MM.1S (cell line): ENCODE results near the gene CATSPERD.
A peak's percentile ranks its signal among the peaks of the same experiment; 100 is the strongest.

ENCODE experiments used
- DNase-seq: peaks from one replicate; pipeline ENCODE4 v3.0.0-alpha.2; 2015
- H2AFZ ChIP-seq: fragments of 300-600 bp; sonication (generic); 2 replicates; pipeline ENCODE4 v1.6.0; 2016; ENCODE audit warnings: antibody characterized with exemption, low read length
- H3F3A ChIP-seq: fragments of 300-600 bp; sonication (generic); 2 replicates; pipeline ENCODE4 v1.6.1; 2016; ENCODE audit warnings: mild to moderate bottlenecking, antibody characterized with exemption, low read length, moderate library complexity, mixed read lengths; ENCODE audit not compliant: insufficient read depth
- H3K27ac ChIP-seq: fragments of 300-600 bp; sonication (generic); 2 replicates; pipeline ENCODE4 v1.5.1; 2016; ENCODE audit warnings: mild to moderate bottlenecking, low read length
- H3K27me3 ChIP-seq: fragments of 300-600 bp; sonication (generic); replicated peaks from 2 replicates; pipeline ENCODE4 v1.6.0; 2016; ENCODE audit warnings: low read length; ENCODE audit not compliant: insufficient read depth
- H3K36me3 ChIP-seq: fragments of 300-600 bp; sonication (generic); replicated peaks from 2 replicates; pipeline ENCODE4 v1.6.1; 2016; ENCODE audit warnings: mild to moderate bottlenecking, low read length, mixed read lengths; ENCODE audit not compliant: insufficient read depth
- H3K4me1 ChIP-seq: fragments of 300-600 bp; sonication (generic); 2 replicates; pipeline ENCODE4 v1.6.1; 2016; ENCODE audit warnings: low read length, mixed read lengths
- H3K4me2 ChIP-seq: fragments of 300-600 bp; sonication (generic); 2 replicates; pipeline ENCODE4 v1.6.0; 2016; ENCODE audit warnings: low read depth, low read length
- H3K4me3 ChIP-seq: fragments of 300-600 bp; sonication (generic); 2 replicates; pipeline ENCODE4 v1.5.1; 2016; ENCODE audit warnings: low read length, mixed read lengths
- H3K79me2 ChIP-seq: fragments of 300-600 bp; sonication (generic); 2 replicates; pipeline ENCODE4 v1.6.1; 2016; ENCODE audit warnings: mixed run types, low read length, mixed read lengths
- H3K9ac ChIP-seq: fragments of 300-600 bp; sonication (generic); 2 replicates; pipeline ENCODE4 v1.6.1; 2016; ENCODE audit warnings: low read length, mixed read lengths
- H3K9me2 ChIP-seq: fragments of 300-600 bp; sonication (generic); replicated peaks from 2 replicates; pipeline ENCODE4 v1.6.1; 2016; ENCODE audit warnings: mild to moderate bottlenecking, low read length, mixed read lengths; ENCODE audit not compliant: insufficient read depth
- H3K9me3 ChIP-seq: fragments of 300-600 bp; sonication (generic); replicated peaks from 2 replicates; pipeline ENCODE4 v1.6.1; 2016; ENCODE audit warnings: mild to moderate bottlenecking, low read length, mixed read lengths; ENCODE audit not compliant: insufficient read depth
- H4K20me1 ChIP-seq: fragments of 300-600 bp; sonication (generic); 2 replicates; pipeline ENCODE4 v1.6.1; 2016; ENCODE audit warnings: mild to moderate bottlenecking, low read length, moderate library complexity, mixed read lengths; ENCODE audit not compliant: insufficient read depth
- CTCF ChIP-seq: fragments of 300-600 bp; sonication (generic); IDR thresholded peaks from 2 replicates; pipeline ENCODE4 v1.5.1; 2016; ENCODE audit warnings: antibody characterized with exemption, low read length, mixed read lengths
- EZH2 ChIP-seq: fragments of 300-600 bp; sonication (generic); optimal IDR thresholded peaks from 2 replicates; pipeline ENCODE3; 2017; ENCODE audit warnings: low read depth, mild to moderate bottlenecking, antibody characterized with exemption, low read length, mixed read lengths
- EZH2phosphoT487 ChIP-seq: fragments of 300-600 bp; sonication (generic); IDR thresholded peaks from 2 replicates; pipeline ENCODE4 v1.6.1; 2018; ENCODE audit warnings: antibody characterized with exemption, low read length

The CATSPERD gene

GRCh38 chr19:5824751-5825150 lies 104.3 kb downstream of the CATSPERD start:
- Histone ChIP-seq H2AFZ (no peak overlapping the region), H3F3A (peaks cover 14% of the 10 kb centered on the region), H3K27me3 (peaks cover 55% of the 10 kb centered on the region), H3K9me3 (no peaks in the 10 kb centered on the region), H3K36me3 (no peaks in the 10 kb centered on the region), H3K4me1 (peaks cover 15% of the 10 kb centered on the region), H3K27ac (no peak overlapping the region), H3K9me2 (no peaks in the 10 kb centered on the region), H3K4me2 (no peak overlapping the region), H3K4me3 (no peak overlapping the region), H4K20me1 (no peaks in the 10 kb centered on the region), H3K79me2 (no peaks in the 10 kb centered on the region), H3K9ac (no peak overlapping the region)
- TF ChIP-seq EZH2 (no peak), EZH2phosphoT487 (no peak), CTCF (no peak)
- DNase-seq = no peak

GRCh38 chr19:5825178-5825577 lies 104.7 kb downstream of the CATSPERD start:
- DNase-seq = no peak
- no peak overlapping the region for H3K27ac ChIP-seq
- no peak for TF ChIP-seq EZH2
- no peak for TF ChIP-seq CTCF
- H3K4me2 ChIP-seq = no peak overlapping the region
- no peaks in the 10 kb centered on the region for H3K9me2 ChIP-seq
- peaks cover 14% of the 10 kb centered on the region for H3F3A ChIP-seq
- H3K79me2 ChIP-seq = no peaks in the 10 kb centered on the region
- H4K20me1 ChIP-seq = no peaks in the 10 kb centered on the region
- peaks cover 15% of the 10 kb centered on the region for H3K4me1 ChIP-seq
- H3K9ac ChIP-seq = no peak overlapping the region
- H3K9me3 ChIP-seq = no peaks in the 10 kb centered on the region
- no peak overlapping the region for H2AFZ ChIP-seq
- H3K27me3 ChIP-seq = peaks cover 59% of the 10 kb centered on the region
- no peaks in the 10 kb centered on the region for H3K36me3 ChIP-seq
- H3K4me3 ChIP-seq = no peak overlapping the region

- H3K9me3 ChIP-seq = no peaks in the 10 kb centered on the region
- TF ChIP-seq CTCF (peak; percentile 20), EZH2phosphoT487 (no peak), EZH2 (no peak)
- H3K27ac ChIP-seq = peak overlapping the region; percentile 75
- peak overlapping the region; percentile 29 for H3K9ac ChIP-seq
- H4K20me1 ChIP-seq = no peaks in the 10 kb centered on the region
- DNase-seq = peak; percentile 94
- no peaks in the 10 kb centered on the region for H3K9me2 ChIP-seq
- no peaks in the 10 kb centered on the region for H3K36me3 ChIP-seq
- peaks cover 14% of the 10 kb centered on the region for H3F3A ChIP-seq
- H3K27me3 ChIP-seq = peaks cover 51% of the 10 kb centered on the region
- H3K4me1 ChIP-seq = peaks cover 15% of the 10 kb centered on the region
- no peaks in the 10 kb centered on the region for H3K79me2 ChIP-seq
- H3K4me2 ChIP-seq = peak overlapping the region; percentile 84
- peak overlapping the region; percentile 60 for H2AFZ ChIP-seq
- H3K4me3 ChIP-seq = peak overlapping the region; percentile 59
Measured at GRCh38 chr19:5826531-5827341, 106.3 kb downstream of the CATSPERD start.
